A673 (cell line): ENCODE measurements around the gene TTLL5. TPM values are rescaled to one million over a fixed set of nuclear protein-coding genes. Genes with fewer than 3 reads are reported as not detected.

Source experiments
- BruUV-seq: library from RNA; stranded (reverse); fragments of 400-500 nt; replicated peaks from 2 replicates; lab custom pipeline; 2021; lab: Mats Ljungman, UMichigan
- CTCF ChIA-PET: fragments of 300-600 bp; sonication (Branson Sonifier 250); formaldehyde crosslinking; loops from one replicate; lab custom pipeline; 2022; ENCODE audit warnings: antibody characterized with exemption; lab: Charles Lee
- POLR2A ChIA-PET: fragments of 300-600 bp; sonication (Branson Sonifier 250); formaldehyde crosslinking; loops from one replicate; lab custom pipeline; 2022; ENCODE audit warnings: antibody characterized with exemption; ENCODE audit not compliant: low non-redundant PET; lab: Charles Lee
- DNase-seq: peaks from one replicate; pipeline ENCODE4 v3.0.0-alpha.2; 2015; ENCODE audit warnings: low spot score
- H3K27ac ChIP-seq: fragments of 200-600 bp; sonication (generic); 2 replicates; pipeline ENCODE4 v1.5.1; 2016; ENCODE audit warnings: mixed run types, low read depth, mild to moderate bottlenecking, mixed read lengths, antibody characterized with exemption, low read length; ENCODE audit not compliant: poor library complexity, severe bottlenecking
- H3K27me3 ChIP-seq: fragments of 200-600 bp; sonication (generic); replicated peaks from 2 replicates; pipeline ENCODE4 v1.6.1; 2017; ENCODE audit warnings: mixed run types, low read depth, mild to moderate bottlenecking, mixed read lengths, antibody characterized with exemption, low read length; ENCODE audit not compliant: insufficient read depth, poor library complexity
- H3K36me3 ChIP-seq: fragments of 200-600 bp; sonication (generic); 2 replicates; pipeline ENCODE4 v1.6.1; 2016; ENCODE audit warnings: mixed run types, mild to moderate bottlenecking, mixed read lengths, antibody characterized with exemption, low read length; ENCODE audit not compliant: insufficient read depth, poor library complexity, severe bottlenecking
- H3K4me1 ChIP-seq: fragments of 200-600 bp; sonication (generic); 2 replicates; pipeline ENCODE4 v1.6.1; 2017; ENCODE audit warnings: mixed run types, mild to moderate bottlenecking, mixed read lengths, antibody characterized with exemption, low read length; ENCODE audit not compliant: insufficient read depth, poor library complexity, severe bottlenecking
- H3K4me3 ChIP-seq: fragments of 200-600 bp; sonication (generic); 2 replicates; pipeline ENCODE4 v1.5.1; 2016; ENCODE audit warnings: low read depth, mixed run types, mild to moderate bottlenecking, mixed read lengths, low read length; ENCODE audit not compliant: poor library complexity, severe bottlenecking
- H3K9me3 ChIP-seq: fragments of 200-600 bp; sonication (generic); 2 replicates; pipeline ENCODE4 v1.6.1; 2016; ENCODE audit warnings: mixed run types, low read depth, mild to moderate bottlenecking, mixed read lengths, antibody characterized with exemption, low read length; ENCODE audit not compliant: poor library complexity, severe bottlenecking
- CTCF ChIP-seq: fragments of 300-800, 200-600 bp; sonication (generic); conservative IDR thresholded peaks from 2 replicates; pipeline ENCODE4 v1.5.1; 2017; ENCODE audit warnings: low read depth, mild to moderate bottlenecking, antibody characterized with exemption, low read length, moderate library complexity, mixed read lengths
- EZH2 ChIP-seq: fragments of 200-600 bp; sonication (generic); IDR thresholded peaks from 2 replicates; pipeline ENCODE4 v1.6.1; 2017; ENCODE audit warnings: borderline replicate concordance, low read depth, mild to moderate bottlenecking, mixed read lengths, antibody characterized with exemption, low read length; ENCODE audit not compliant: poor library complexity, severe bottlenecking
- intact Hi-C: fragments of 100-400 bp; cut with micrococcal nuclease; formaldehyde crosslinking; loops from one replicate; pipeline ENCODE4 v1.10.0; 2022; ENCODE audit not compliant: unreplicated experiment
- total RNA-seq: library from RNA; stranded (reverse); gene quantifications from 2 replicates; pipeline ENCODE4 v1.2.3, GENCODE V29; 2021

TTLL5 gene
- total RNA-seq, 1 experiment from 2014 or later = 56.7 TPM

- TF ChIP-seq EZH2 = no peak
- no peak for TF ChIP-seq CTCF
- Histone ChIP-seq H3K9me3 (peaks cover 7% of the 10 kb centered on the region), H3K4me3 (no peak overlapping the region), H3K27me3 (no peaks in the 10 kb centered on the region), H3K36me3 (peaks cover 22% of the 10 kb centered on the region), H3K4me1 (peaks cover 11% of the 10 kb centered on the region), H3K27ac (peak overlapping the region; percentile 49)
- DNase-seq = peak; percentile 41
- CTCF ChIA-PET = no interaction called here
- POLR2A ChIA-PET = no interaction called here
- no TSS peak for BruUV-seq
- intact Hi-C loops = no loop called here
Observed at GRCh38 chr14:75723716-75724115, 62.7 kb downstream of the TTLL5 start.

- H3K36me3 ChIP-seq = peaks cover 21% of the 10 kb centered on the region
- intact Hi-C loops = no loop called here
- no peaks in the 10 kb centered on the region for H3K27me3 ChIP-seq
- no peak overlapping the region for H3K27ac ChIP-seq
- POLR2A ChIA-PET = no interaction called here
- BruUV-seq = no TSS peak
- H3K4me1 ChIP-seq = peaks cover 11% of the 10 kb centered on the region
- CTCF ChIA-PET = no interaction called here
- TF ChIP-seq CTCF = no peak
- no peak for TF ChIP-seq EZH2
- DNase-seq = no peak
- peaks cover 7% of the 10 kb centered on the region for H3K9me3 ChIP-seq
- no peak overlapping the region for H3K4me3 ChIP-seq
Observed at GRCh38 chr14:75724414-75725204, 63.6 kb downstream of the TTLL5 start.

- ChIA-PET POLR2A (no interaction called here), CTCF (no interaction called here)
- DNase-seq = no peak
- peaks cover 7% of the 10 kb centered on the region for H3K9me3 ChIP-seq
- no TSS peak for BruUV-seq
- no peak for TF ChIP-seq CTCF
- no peak for TF ChIP-seq EZH2
- H3K27me3 ChIP-seq = no peaks in the 10 kb centered on the region
- peaks cover 8% of the 10 kb centered on the region for H3K4me1 ChIP-seq
- no peak overlapping the region for H3K4me3 ChIP-seq
- intact Hi-C loops = no loop called here
- peaks cover 18% of the 10 kb centered on the region for H3K36me3 ChIP-seq
- H3K27ac ChIP-seq = no peak overlapping the region
Observed at GRCh38 chr14:75725481-75725880, 64.4 kb downstream of the TTLL5 start.
